K562 (cell line): ENCODE results near the gene FRMPD4. TPM values are rescaled to one million over a fixed set of nuclear protein-coding genes. Genes with fewer than 3 reads are reported as not detected.

Experiments used
- ATAC-seq: fragments of 200-7000 bp; cut with Tn5 transposase; 3 replicates; pipeline ENCODE4 v1.9.1; 2020; ENCODE audit warnings: moderate library complexity
- Bru-seq: library from RNA; stranded (reverse); fragments of 400-500 nt; gene quantifications from one replicate; lab custom pipeline; 2021; lab: Mats Ljungman, UMichigan
- BruChase-seq, 2 experiments: library from RNA; stranded (reverse); fragments of 400-500 nt; gene quantifications; one replicate each; lab custom pipeline; 2021; lab: Mats Ljungman, UMichigan
- BruUV-seq: library from RNA; stranded (reverse); fragments of 400-500 nt; replicated peaks from 2 replicates; lab custom pipeline; 2021; lab: Mats Ljungman, UMichigan
- CTCF ChIA-PET: fragments of 300-600 bp; formaldehyde crosslinking; extraction: SDS; loops from one replicate; lab custom pipeline; 2021; ENCODE audit warnings: low intra/inter-chr PET ratio; lab: Yijun Ruan, JAX
- POLR2A ChIA-PET: fragments of 300-600, 350-650 bp; sonication (Branson Sonifier 250); formaldehyde crosslinking; extraction: SDS; loops from one replicate; lab custom pipeline; 2021; ENCODE audit warnings: antibody characterized with exemption, inconsistent platforms; lab: Yijun Ruan, JAX
- DNase-seq, 4 experiments: peaks; one replicate each; pipeline versions ENCODE4 v3.0.0 to v3.0.0-alpha.2; 2011 to 2018; ENCODE audit warnings: low spot score in 3 of 4, mixed read lengths in 3 of 4; ENCODE audit errors: extremely low read depth in 1 of 4
- FAIRE-seq: peaks from 2 replicates; lab custom pipeline; 2011; peaks lifted over from hg19 to GRCh38; lab: Jason Lieb, UNC
- H2AFZ ChIP-seq: 2 replicates; pipeline ENCODE4 v1.6.0; 2011; ENCODE audit warnings: low read depth, low read length, control low read depth, inconsistent platforms
- H3K27ac ChIP-seq: fragments of 200-600 bp; 3 replicates; pipeline ENCODE4 v1.8.0; 2011; ENCODE audit warnings: low read depth, mild to moderate bottlenecking, control low read depth, inconsistent platforms, low read length, moderate library complexity, mixed read lengths; ENCODE audit errors: extremely low read depth
- H3K27me3 ChIP-seq, 2 experiments: fragments of 300-600 bp in 1 of 2; 2 replicates in 1 of 2; 3 replicates in 1 of 2; pipeline versions ENCODE4 v1.6.0 to v1.8.0; 2011; ENCODE audit warnings: inconsistent platforms in 2 of 2, low read length in 2 of 2, mild to moderate bottlenecking in 1 of 2, mixed read lengths in 1 of 2, moderate library complexity in 1 of 2; ENCODE audit not compliant: control insufficient read depth in 2 of 2, insufficient read depth in 2 of 2
- H3K36me3 ChIP-seq: fragments of 300-600 bp; 3 replicates; pipeline ENCODE4 v1.8.0; 2011; ENCODE audit warnings: mild to moderate bottlenecking, low read length, inconsistent platforms; ENCODE audit not compliant: control insufficient read depth, insufficient read depth
- H3K4me1 ChIP-seq, 2 experiments: fragments of 200-600 bp in 1 of 2; replicated peaks in 1 of 2; 2 replicates in 1 of 2; 3 replicates in 1 of 2; pipeline versions ENCODE4 v1.5.1 to v1.8.0; 2011; ENCODE audit warnings: inconsistent platforms in 2 of 2, low read length in 2 of 2, mild to moderate bottlenecking in 1 of 2, mixed read lengths in 1 of 2, moderate library complexity in 1 of 2; ENCODE audit not compliant: control insufficient read depth in 2 of 2, insufficient read depth in 2 of 2
- H3K4me2 ChIP-seq: 2 replicates; pipeline ENCODE4 v1.6.1; 2011; ENCODE audit warnings: low read length, control low read depth, inconsistent platforms, mixed read lengths; ENCODE audit not compliant: insufficient read depth
- H3K4me3 ChIP-seq: fragments of 200-600 bp; sonication (generic), shearing (Covaris generic); 2 replicates; pipeline ENCODE4 v1.5.1; 2016; ENCODE audit warnings: control low read depth, inconsistent platforms
- H3K79me2 ChIP-seq: fragments of 200-600 bp; 3 replicates; pipeline ENCODE4 v1.8.0; 2011; ENCODE audit warnings: low read length, inconsistent platforms; ENCODE audit not compliant: control insufficient read depth, insufficient read depth
- H3K9ac ChIP-seq, 2 experiments: 2 replicates each; pipeline versions ENCODE4 v1.6.0 to v1.6.1; 2011; ENCODE audit warnings: low read depth in 2 of 2, low read length in 2 of 2, control low read depth in 1 of 2, inconsistent platforms in 1 of 2, mild to moderate bottlenecking in 1 of 2, mixed read lengths in 1 of 2; ENCODE audit not compliant: insufficient read depth in 1 of 2
- H3K9me1 ChIP-seq: one replicate; pipeline ENCODE4 v1.6.0; 2011; ENCODE audit warnings: inconsistent platforms, mild to moderate bottlenecking, low read length, moderate library complexity; ENCODE audit not compliant: control insufficient read depth, insufficient read depth
- H3K9me3 ChIP-seq: replicated peaks from 2 replicates; pipeline ENCODE4 v1.5.1; 2011; ENCODE audit warnings: low read depth, low read length, inconsistent platforms; ENCODE audit not compliant: control insufficient read depth, insufficient read depth
- H4K20me1 ChIP-seq: replicated peaks from 2 replicates; pipeline ENCODE4 v1.6.1; 2011; ENCODE audit warnings: low read length, inconsistent platforms, mixed read lengths; ENCODE audit not compliant: control insufficient read depth, insufficient read depth
- ELF2 ChIP-seq: fragments of 250-450 bp; sonication (Bioruptor Pico); IDR thresholded peaks from 2 replicates; pipeline ENCODE4 v1.5.0; 2021; ENCODE audit warnings: mild to moderate bottlenecking
- RBM17 ChIP-seq: fragments of 200-400 bp; formaldehyde crosslinking; IDR thresholded peaks from 2 replicates; pipeline ENCODE4 v1.6.1; 2017; ENCODE audit warnings: low read depth, mild to moderate bottlenecking, low read length, borderline replicate concordance
- SNIP1 ChIP-seq: fragments of 450-650 bp; IDR thresholded peaks from 2 replicates; pipeline ENCODE4 v1.7.1; 2017; ENCODE audit warnings: low read depth, mild to moderate bottlenecking
- TBP ChIP-seq: optimal IDR thresholded peaks from 2 replicates; pipeline ENCODE3; 2011; ENCODE audit warnings: low read depth, low read length, improper control_type of control experiment
- WGBS: fragments of 100-300 bp; shearing (Covaris generic); methylation state at CpG from one replicate; pipeline ENCODE4 v1.1.6; 2016; ENCODE audit warnings: low coverage, mixed read lengths; ENCODE audit not compliant: insufficient coverage; ENCODE audit errors: missing lambda C conversion rate; 5-methylcytosine and 5-hydroxymethylcytosine counted together
- in situ Hi-C: fragments of 300-500 bp; cut with MboI; formaldehyde crosslinking; loops from 4 replicates; pipeline ENCODE4 v1.15.0; 2018; ENCODE audit warnings: inconsistent platforms, mixed read lengths
- intact Hi-C: fragments of 100-400 bp; cut with micrococcal nuclease; formaldehyde crosslinking; loops from 2 replicates; pipeline ENCODE4 v1.14.2; 2022
- long read RNA-seq, 3 experiments: library from polyadenylated mRNA in 2 of 3; library from RNA in 1 of 3; unstranded in 2 of 3; stranded (forward) in 1 of 3; transcript quantifications; one replicate each; pipeline ENCODE4 v2.0.0, GENCODE V29; 2019 to 2022
- polyA minus RNA-seq, 3 experiments: library from RNA; depleted of rRNA, polyadenylated mRNA; stranded (reverse); fragments of >200 nt; gene quantifications; 2 replicates each; pipeline ENCODE4 v1.2.3, GENCODE V29; 2011
- polyA plus RNA-seq, 8 experiments: library from polyadenylated mRNA; depleted of rRNA in 4 of 8; stranded (reverse) in 5 of 8; unstranded in 3 of 8; fragments of >200 nt; fragmentation: Nextera tagmentation in 2 of 8; fragmentation: Illumina TruSeq in 1 of 8; extraction: Ambion mirVana in 2 of 8; extraction: Trizol in 1 of 8; gene quantifications; 2 replicates each; pipeline versions ENCODE4 v1.2.1 to v1.2.3, GENCODE V29; 2011 to 2014; ENCODE audit warnings: inconsistent platforms in 1 of 8, missing spikeins in 1 of 8
- total RNA-seq, 7 experiments: library from RNA; depleted of rRNA in 6 of 7; stranded (reverse); fragments of >200 nt in 6 of 7; fragmentation: Illumina TruSeq in 2 of 7; extraction: Trizol in 2 of 7; gene quantifications; 2 replicates each; pipeline versions ENCODE4 v1.2.1 to v1.2.3, GENCODE V29; 2011 to 2021; ENCODE audit warnings: low replicate concordance in 1 of 7
- TF ChIP-seq, protein P1 (sequence below), 2 experiments: fragments of 450-650 bp; IDR thresholded peaks; 2 replicates each; pipeline ENCODE4 v1.6.1; 2016; ENCODE audit warnings: mild to moderate bottlenecking in 2 of 2, borderline replicate concordance in 1 of 2, low read depth in 1 of 2, moderate library complexity in 1 of 2
- TF ChIP-seq, protein P2 (sequence below): fragments of 250-450 bp; sonication (Bioruptor Pico); IDR thresholded peaks from 2 replicates; pipeline ENCODE4 v1.4.0; 2020; ENCODE audit warnings: mild to moderate bottlenecking, moderate library complexity

FRMPD4 gene
- not detected in 2 replicates for total RNA-seq (2011; cell fraction: chromatin; rRNA removed; ENCODE audit: low replicate concordance)
- total RNA-seq (2011; cell fraction: nucleolus; rRNA removed): not detected in 2 replicates
- not detected in 2 replicates for total RNA-seq (2011; cell fraction: nucleoplasm; rRNA removed)
- total RNA-seq (2014; rRNA removed) (not detected in 2 replicates), total RNA-seq (2014; rRNA removed; fragmentation: Illumina TruSeq; extraction: Trizol) (not detected in 2 replicates), total RNA-seq (2015; rRNA removed; fragmentation: Illumina TruSeq; extraction: Trizol) (not detected in 2 replicates), total RNA-seq (2021) (not detected in 2 replicates), polyA plus RNA-seq (2011; rRNA removed) (not detected in 2 replicates), polyA plus RNA-seq (2014; fragmentation: Illumina TruSeq; extraction: Trizol) (not detected in 2 replicates), polyA plus RNA-seq (2014; fragmentation: Nextera tagmentation; extraction: Ambion mirVana) (not detected), polyA plus RNA-seq (2014; rRNA removed) (not detected in 2 replicates), polyA minus RNA-seq (2011; rRNA and poly(A)+ RNA removed) (not detected in 2 replicates), Bru-seq, nascent RNA (percentile 0 among the genes with signal in this experiment), BruChase-seq, experiment 1, labeled RNA remaining after a 2-hour chase (not detected), BruChase-seq, experiment 2, labeled RNA remaining after a 6-hour chase (percentile 0 among the genes with signal in this experiment)
- polyA plus RNA-seq (2011; cell fraction: cytosol; rRNA removed): not detected in 2 replicates
- not detected in 2 replicates for polyA plus RNA-seq (2011; cell fraction: nucleus; rRNA removed)
- not detected in 2 replicates for polyA plus RNA-seq (2012)
- not detected in 2 replicates for polyA minus RNA-seq (2011; cell fraction: cytosol; rRNA and poly(A)+ RNA removed)
- not detected in 2 replicates for polyA minus RNA-seq (2011; cell fraction: nucleus; rRNA and poly(A)+ RNA removed)
- long read RNA-seq, experiment 1: 0 reads
- long read RNA-seq, experiment 2: 0 reads
- long read RNA-seq, experiment 3: 0 reads

DNA sequence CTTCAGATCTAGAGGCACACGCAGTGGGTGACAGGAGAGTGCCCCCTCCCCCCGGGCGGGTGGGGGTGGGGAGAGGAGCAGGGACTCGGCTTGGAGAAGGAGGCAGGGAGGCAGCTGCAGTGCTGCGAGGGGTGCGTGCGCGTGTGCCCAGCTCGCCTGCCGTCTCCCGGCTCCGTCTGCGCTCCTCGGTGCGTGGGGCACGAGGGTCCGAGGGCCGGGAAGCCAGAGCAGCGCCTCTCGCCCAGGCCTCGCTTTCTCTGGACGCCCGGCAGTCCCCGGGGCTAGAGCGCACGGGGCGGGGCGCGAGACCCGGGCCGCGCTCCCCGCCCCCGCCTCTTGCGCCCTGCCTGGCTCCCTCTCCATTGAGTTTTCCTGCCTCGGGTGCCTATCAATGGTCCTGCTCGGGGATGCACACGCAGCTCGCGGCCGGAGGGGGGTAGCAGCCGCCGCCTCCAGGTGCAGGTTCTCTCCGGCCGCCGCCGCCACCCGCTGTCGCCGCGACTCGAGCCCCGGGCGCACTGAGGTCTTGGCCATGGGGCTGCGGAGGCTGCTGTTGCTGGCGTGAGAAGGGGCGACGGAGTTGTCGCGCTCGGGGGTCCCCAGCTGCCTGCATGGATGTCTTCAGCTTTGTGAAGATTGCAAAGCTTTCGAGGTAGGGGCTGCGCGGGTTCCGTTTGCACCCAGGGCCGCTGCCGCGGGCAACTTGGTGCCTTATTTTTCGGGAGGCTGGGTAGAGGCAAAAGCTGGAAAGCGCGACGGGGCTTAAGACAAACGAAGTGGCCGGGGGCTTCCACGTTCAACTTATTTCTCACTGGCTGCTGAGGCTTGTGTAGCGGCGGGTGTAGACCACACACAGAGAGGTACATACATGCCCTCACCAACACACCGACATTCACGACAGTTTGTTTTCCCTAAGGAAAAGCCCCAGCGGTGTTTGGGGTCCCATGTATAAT lies at the start of gene FRMPD4:
Gene FRMPD4, plus strand, starts transcription at position 113 of the 953 bp plus-strand sequence. Its CDS starts 499 bp downstream, at position 612.
- Histone ChIP-seq H3K4me2 (no peak within 1 kb of the TSS), H3K79me2 (no peaks in the 10 kb centered on the region), H3K27ac (no peak within 1 kb of the TSS), H3K36me3 (no peaks in the 10 kb centered on the region), H3K9me3 (no peaks in the 10 kb centered on the region), H2AFZ (no peak within 1 kb of the TSS), H3K9ac (no peak within 1 kb of the TSS), H4K20me1 (no peaks in the 10 kb centered on the region), H3K4me3 (no peak within 1 kb of the TSS), H3K4me1 (no peaks in the 10 kb centered on the region), H3K27me3 (no peaks in the 10 kb centered on the region), H3K9me1 (no peaks in the 10 kb centered on the region)
- POLR2A ChIA-PET: no interaction called here
- intact Hi-C loops: no loop called here
- BruUV-seq: no TSS peak
- ATAC-seq (no peak), FAIRE-seq (no peak), DNase-seq (no peak)
- in situ Hi-C loops: no loop called here
- CTCF ChIA-PET: no interaction called here
- 21% methylated on average over 24 of the region's 80 CpGs for WGBS
- TF ChIP-seq RBM17 (no peak), SNIP1 (no peak), ELF2 (CRISPR knock-in tag) (no peak), TBP (no peak)
- TF ChIP-seq, protein P1, sequence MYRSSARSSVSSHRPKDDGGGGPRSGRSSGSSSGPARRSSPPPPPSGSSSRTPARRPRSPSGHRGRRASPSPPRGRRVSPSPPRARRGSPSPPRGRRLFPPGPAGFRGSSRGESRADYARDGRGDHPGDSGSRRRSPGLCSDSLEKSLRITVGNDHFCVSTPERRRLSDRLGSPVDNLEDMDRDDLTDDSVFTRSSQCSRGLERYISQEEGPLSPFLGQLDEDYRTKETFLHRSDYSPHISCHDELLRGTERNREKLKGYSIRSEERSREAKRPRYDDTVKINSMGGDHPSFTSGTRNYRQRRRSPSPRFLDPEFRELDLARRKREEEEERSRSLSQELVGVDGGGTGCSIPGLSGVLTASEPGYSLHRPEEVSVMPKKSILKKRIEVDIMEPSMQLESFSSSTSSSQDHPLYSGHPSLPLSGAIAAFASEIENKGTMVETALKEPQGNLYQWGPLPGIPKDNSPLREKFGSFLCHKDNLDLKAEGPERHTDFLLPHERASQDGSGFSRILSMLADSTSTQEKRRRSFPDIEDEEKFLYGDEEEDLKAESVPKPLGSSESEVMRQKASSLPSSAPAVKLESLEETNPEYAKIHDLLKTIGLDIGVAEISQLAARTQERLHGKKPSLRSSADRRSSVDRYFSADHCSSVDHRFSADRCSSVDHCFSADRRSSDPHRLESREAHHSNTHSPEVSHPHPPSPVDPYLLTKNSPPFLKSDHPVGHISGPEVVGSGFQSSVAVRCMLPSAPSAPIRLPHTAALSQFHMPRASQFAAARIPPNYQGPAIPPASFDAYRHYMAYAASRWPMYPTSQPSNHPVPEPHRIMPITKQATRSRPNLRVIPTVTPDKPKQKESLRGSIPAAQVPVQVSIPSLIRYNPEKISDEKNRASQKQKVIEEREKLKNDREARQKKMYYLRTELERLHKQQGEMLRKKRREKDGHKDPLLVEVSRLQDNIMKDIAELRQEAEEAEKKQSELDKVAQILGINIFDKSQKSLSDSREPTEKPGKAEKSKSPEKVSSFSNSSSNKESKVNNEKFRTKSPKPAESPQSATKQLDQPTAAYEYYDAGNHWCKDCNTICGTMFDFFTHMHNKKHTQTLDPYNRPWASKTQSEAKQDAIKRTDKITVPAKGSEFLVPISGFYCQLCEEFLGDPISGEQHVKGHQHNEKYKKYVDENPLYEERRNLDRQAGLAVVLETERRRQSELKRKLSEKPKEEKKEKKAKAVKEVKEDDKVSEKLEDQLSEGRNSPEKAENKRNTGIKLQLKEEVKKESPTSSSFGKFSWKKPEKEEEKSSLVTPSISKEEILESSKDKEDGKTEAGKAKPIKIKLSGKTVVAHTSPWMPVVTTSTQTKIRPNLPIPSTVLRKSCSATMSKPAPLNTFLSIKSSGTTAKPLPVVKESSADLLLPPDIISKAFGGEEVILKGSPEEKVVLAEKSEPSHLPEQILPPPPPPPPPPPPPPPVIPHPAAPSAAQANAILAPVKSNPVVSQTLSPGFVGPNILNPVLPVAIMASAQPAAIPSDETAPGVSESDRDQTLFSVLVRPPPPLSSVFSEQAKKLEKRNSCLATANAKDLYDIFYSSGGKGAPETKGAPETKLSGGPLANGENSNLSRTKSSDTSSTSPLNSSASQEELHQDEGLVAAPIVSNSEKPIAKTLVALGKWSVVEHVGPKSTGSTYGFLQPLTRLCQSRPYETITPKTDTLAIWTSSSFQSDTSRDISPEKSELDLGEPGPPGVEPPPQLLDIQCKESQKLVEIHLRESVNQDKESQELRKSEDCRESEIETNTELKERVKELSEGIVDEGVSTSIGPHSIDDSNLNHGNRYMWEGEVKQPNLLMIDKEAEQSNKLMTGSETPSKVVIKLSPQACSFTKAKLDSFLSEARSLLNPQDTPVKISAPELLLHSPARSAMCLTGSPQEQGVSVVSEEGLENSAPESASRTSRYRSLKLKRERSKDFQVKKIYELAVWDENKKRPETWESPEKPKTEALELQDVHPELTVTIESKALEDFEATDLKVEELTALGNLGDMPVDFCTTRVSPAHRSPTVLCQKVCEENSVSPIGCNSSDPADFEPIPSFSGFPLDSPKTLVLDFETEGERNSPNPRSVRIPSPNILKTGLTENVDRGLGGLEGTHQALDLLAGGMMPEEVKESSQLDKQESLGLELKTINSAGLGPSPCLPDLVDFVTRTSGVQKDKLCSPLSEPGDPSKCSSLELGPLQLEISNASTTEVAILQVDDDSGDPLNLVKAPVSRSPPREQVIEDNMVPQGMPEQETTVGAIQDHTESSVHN (IDR thresholded peaks at IDR 0.05; ENCODE audit: borderline replicate concordance in 1 of 2, low read depth in 1 of 2): no peak
- TF ChIP-seq, protein P2, sequence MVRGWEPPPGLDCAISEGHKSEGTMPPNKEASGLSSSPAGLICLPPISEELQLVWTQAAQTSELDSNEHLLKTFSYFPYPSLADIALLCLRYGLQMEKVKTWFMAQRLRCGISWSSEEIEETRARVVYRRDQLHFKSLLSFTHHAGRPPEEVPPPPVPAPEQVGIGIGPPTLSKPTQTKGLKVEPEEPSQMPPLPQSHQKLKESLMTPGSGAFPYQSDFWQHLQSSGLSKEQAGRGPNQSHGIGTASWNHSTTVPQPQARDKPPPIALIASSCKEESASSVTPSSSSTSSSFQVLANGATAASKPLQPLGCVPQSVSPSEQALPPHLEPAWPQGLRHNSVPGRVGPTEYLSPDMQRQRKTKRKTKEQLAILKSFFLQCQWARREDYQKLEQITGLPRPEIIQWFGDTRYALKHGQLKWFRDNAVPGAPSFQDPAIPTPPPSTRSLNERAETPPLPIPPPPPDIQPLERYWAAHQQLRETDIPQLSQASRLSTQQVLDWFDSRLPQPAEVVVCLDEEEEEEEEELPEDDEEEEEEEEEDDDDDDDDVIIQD (CRISPR knock-in tag): no peak
